Kidney epithelial cell (primary cell): ENCODE results near the gene LCE4A. TPM values are rescaled to one million over a fixed set of nuclear protein-coding genes. Genes with fewer than 3 reads are reported as not detected.
"Not testable (repeated sequence)": the region's sequence is repeated elsewhere in the genome, so short reads cannot be mapped to it uniquely, and the experiment has no call there.

Experiments
- DNase-seq: peaks from one replicate; pipeline ENCODE4 v3.0.0-alpha.2; 2010; ENCODE audit warnings: low read depth
- H3K27me3 ChIP-seq: 2 replicates; pipeline ENCODE4 v1.6.0; 2011; ENCODE audit warnings: low read length; ENCODE audit not compliant: control insufficient read depth, insufficient read depth
- H3K36me3 ChIP-seq: 2 replicates; pipeline ENCODE4 v1.5.1; 2011; ENCODE audit warnings: low read length; ENCODE audit not compliant: control insufficient read depth, insufficient read depth
- H3K4me3 ChIP-seq: 2 replicates; pipeline ENCODE4 v1.5.1; 2011; ENCODE audit warnings: low read depth, mild to moderate bottlenecking, control low read depth, low read length
- CTCF ChIP-seq: IDR thresholded peaks from 2 replicates; pipeline ENCODE4 v1.5.1; 2011; ENCODE audit warnings: mild to moderate bottlenecking, moderate library complexity, low read length, control low read depth, inconsistent platforms; ENCODE audit not compliant: insufficient read depth, poor library complexity, severe bottlenecking
- total RNA-seq: library from RNA; depleted of rRNA; stranded (reverse); fragments of >200 nt; gene quantifications from 2 replicates; pipeline ENCODE4 v1.2.3, GENCODE V29; 2015

The LCE4A gene, protein sequence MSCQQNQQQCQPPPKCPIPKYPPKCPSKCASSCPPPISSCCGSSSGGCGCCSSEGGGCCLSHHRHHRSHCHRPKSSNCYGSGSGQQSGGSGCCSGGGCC
- total RNA-seq, result not detected in 2 replicates

- TF ChIP-seq CTCF, result no peak
- no peaks in the 10 kb centered on the region for H3K36me3 ChIP-seq
Observed at GRCh38 chr1:152707860-152708259, at the start of gene LCE4A. Gene LCE4A (plus strand): TSS chr1:152708160. CDS start chr1:152709076, 916 bp downstream.

GRCh38 chr1:152658649-152659048 is 49.3 kb upstream of the LCE4A start:
- H3K36me3 ChIP-seq, result no peaks in the 10 kb centered on the region
- no peaks in the 10 kb centered on the region for H3K27me3 ChIP-seq
- TF ChIP-seq CTCF, result no peak
- no peak for DNase-seq
- H3K4me3 ChIP-seq, result no peak overlapping the region

More at GRCh38 chr1:152707860-152708259, at the start of gene LCE4A:
- no peaks in the 10 kb centered on the region for H3K27me3 ChIP-seq
- no peak for DNase-seq
- no peak within 1 kb of the TSS for H3K4me3 ChIP-seq

DNA sequence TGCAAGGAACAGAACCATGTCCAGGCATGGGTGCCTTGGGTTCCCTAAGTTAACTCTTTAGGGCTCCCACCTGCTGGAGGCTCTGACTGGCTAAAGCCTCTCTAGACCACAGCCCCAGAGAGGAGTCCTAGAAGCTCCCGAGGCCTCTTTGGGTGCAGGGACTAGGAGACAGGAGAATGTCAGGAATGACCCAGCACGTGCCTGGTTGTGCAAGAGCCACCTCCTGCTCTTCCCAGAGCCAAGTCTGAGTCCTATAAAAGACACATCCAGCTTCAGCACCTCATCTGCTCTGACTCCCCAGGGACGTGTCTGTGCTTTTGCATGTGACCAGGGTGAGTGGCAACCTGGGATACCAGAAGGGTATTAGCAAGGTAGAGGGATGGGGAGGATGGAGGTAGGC is 44.9 kb upstream of the LCE4A start, which contains the start of gene LCE2D:
LCE2D (plus strand) TSS at position 283 of the 400 bp plus-strand sequence. CDS start 726 bp downstream, outside the sequence.
- DNase-seq, result no peak
- no peak within 1 kb of the TSS for H3K4me3 ChIP-seq
- H3K36me3 ChIP-seq, result no peaks in the 10 kb centered on the region
- no peak for TF ChIP-seq CTCF
- H3K27me3 ChIP-seq, result no peaks in the 10 kb centered on the region

GRCh38 chr1:152666171-152666570 is 41.8 kb upstream of the LCE4A start:
- H3K27me3 ChIP-seq, H3K36me3 ChIP-seq, DNase-seq, H3K4me3 ChIP-seq: not testable (repeated sequence)

DNA sequence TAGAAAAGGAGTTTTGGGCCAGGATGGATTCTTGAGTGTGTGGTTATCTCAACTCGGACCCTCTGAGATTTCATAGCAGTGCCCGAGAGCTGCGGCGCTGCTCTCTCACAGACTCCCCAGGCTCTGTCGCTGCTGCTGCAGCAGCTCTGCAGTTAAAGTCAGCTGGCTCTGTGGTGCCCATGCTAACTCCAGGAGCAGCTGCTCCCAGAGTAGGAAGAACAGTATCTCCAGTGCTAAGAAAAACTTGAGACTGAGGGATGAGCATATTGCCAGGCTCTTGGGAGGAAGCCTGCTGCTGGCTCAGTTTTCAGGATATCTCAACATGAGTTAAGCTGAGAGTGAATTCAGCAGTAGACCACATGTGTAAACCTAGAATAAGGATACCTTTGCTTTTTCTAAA is 40.3 kb upstream of the LCE4A start:
- H3K36me3 ChIP-seq, result no peaks in the 10 kb centered on the region
- no peak overlapping the region for H3K4me3 ChIP-seq
- no peaks in the 10 kb centered on the region for H3K27me3 ChIP-seq
- TF ChIP-seq CTCF, result no peak
- no peak for DNase-seq

GRCh38 chr1:152673016-152673415 is 34.9 kb upstream of the LCE4A start:
- Histone ChIP-seq H3K27me3 (no peaks in the 10 kb centered on the region), H3K36me3 (no peaks in the 10 kb centered on the region), H3K4me3 (no peak overlapping the region)
- no peak for DNase-seq
- TF ChIP-seq CTCF, result no peak

DNA sequence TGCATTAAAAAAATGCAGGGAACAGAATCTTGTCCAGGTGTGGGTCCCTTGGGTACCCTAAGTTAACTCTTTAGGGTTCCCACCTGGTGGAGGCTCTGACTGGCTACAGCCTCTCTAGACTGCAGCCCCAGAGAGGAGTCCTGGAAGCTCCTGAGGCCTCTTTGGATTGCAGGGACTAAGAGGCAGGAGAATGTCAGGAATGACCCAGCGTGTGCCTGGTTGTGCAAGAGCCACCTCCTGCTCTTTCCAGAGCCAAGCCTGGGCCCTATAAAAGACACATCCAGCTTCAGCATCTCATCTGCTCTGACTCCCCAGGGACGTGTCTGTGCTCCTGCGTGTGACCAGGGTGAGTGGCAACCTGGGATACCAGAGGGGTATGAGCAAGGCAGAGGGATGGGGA is 33.0 kb upstream of the LCE4A start, which contains the start of gene LCE2C:
LCE2C (plus strand) TSS at position 297 of the 400 bp plus-strand sequence. CDS start 737 bp downstream, outside the sequence.
- not testable (repeated sequence) for DNase-seq, H3K36me3 ChIP-seq, H3K27me3 ChIP-seq, H3K4me3 ChIP-seq
